Naive thymus-derived CD8-positive, alpha-beta T cell (primary cell): ENCODE measurements around the gene PNN. TPM values are rescaled to one million over a fixed set of nuclear protein-coding genes. Genes with fewer than 3 reads are reported as not detected.
A peak's percentile ranks its signal among the peaks of the same experiment; 100 is the strongest.
"Not testable (repeated sequence)": the region's sequence is repeated elsewhere in the genome, so short reads cannot be mapped to it uniquely, and the experiment has no call there.

Source experiments
- ATAC-seq, 2 donors: fragments of 150-1000 bp; cut with Tn5 transposase in 1 of 2; sonication (Bioruptor Pico), chemical (Tn5 transposase) in 1 of 2; 1 replicate in 1 of 2; 2 replicates in 1 of 2; pipeline ENCODE4 v1.10.0; 2021; ENCODE audit warnings: mild to moderate bottlenecking in 2 of 2, moderate library complexity in 2 of 2
- POLR2A ChIA-PET: fragments of 350-600 bp; sonication (Branson Sonifier 250); formaldehyde crosslinking; loops from one replicate; lab custom pipeline; 2021; ENCODE audit warnings: antibody characterized with exemption; lab: Charles Lee
- DNase-seq, 10 donors: peaks; one replicate each; pipeline versions ENCODE4 v3.0.0 to v3.0.0-alpha.2; 2020 to 2022
- H3K27ac Mint-ChIP-seq, 10 donors: one replicate each; pipeline ENCODE4 v1.8.0; 2020 to 2022; ENCODE audit warnings: mild to moderate bottlenecking in 10 of 10, mixed read lengths in 10 of 10, moderate library complexity in 4 of 10, inconsistent platforms in 1 of 10
- H3K27me3 Mint-ChIP-seq, 5 donors: one replicate each; pipeline ENCODE4 v1.8.0; 2021 to 2022; ENCODE audit warnings: mixed read lengths in 5 of 5
- H3K36me3 Mint-ChIP-seq, 3 donors: one replicate each; pipeline ENCODE4 v1.8.0; 2020 to 2022; ENCODE audit warnings: mixed read lengths in 3 of 3, mild to moderate bottlenecking in 2 of 3, inconsistent platforms in 1 of 3
- H3K4me1 Mint-ChIP-seq, 4 donors: one replicate each; pipeline ENCODE4 v1.8.0; 2021 to 2022; ENCODE audit warnings: mixed read lengths in 4 of 4
- H3K4me3 Mint-ChIP-seq, 10 donors: one replicate each; pipeline ENCODE4 v1.8.0; 2020 to 2022; ENCODE audit warnings: mild to moderate bottlenecking in 10 of 10, mixed read lengths in 10 of 10, moderate library complexity in 6 of 10, inconsistent platforms in 1 of 10
- H3K9me3 Mint-ChIP-seq, 9 donors: one replicate each; pipeline ENCODE4 v1.8.0; 2020 to 2022; ENCODE audit warnings: mixed read lengths in 9 of 9, mild to moderate bottlenecking in 3 of 9, inconsistent platforms in 1 of 9, moderate library complexity in 1 of 9
- polyA plus RNA-seq, 3 donors: library from polyadenylated mRNA; unstranded; fragments of 300-500 nt; fragmentation: Illumina TruSeq; gene quantifications; one replicate each; pipeline ENCODE4 v1.2.3, GENCODE V29; 2021
- total RNA-seq, 8 experiments: library from RNA in 2 of 8; stranded (reverse) in 2 of 8; gene quantifications; one replicate each; pipeline ENCODE4 v1.2.3 and lab custom pipeline; 2021 to 2026

The PNN gene
- total and polyA plus RNA-seq, 5 experiments from 2014 or later, result 15.4 to 116 (median 24.2) TPM

GRCh38 chr14:39167797-39168320 lies 7.2 kb upstream of the PNN start:
- POLR2A ChIA-PET, result interaction anchor here (1.0 kb wide), 2 partner anchors 66 to 264 kb away, joined by 4 to 5 read pairs; partner anchors contain the start of gene FBXO33
- DNase-seq, ATAC-seq, H3K9me3 Mint-ChIP-seq, H3K27me3 Mint-ChIP-seq: not testable (repeated sequence)
- peaks cover 24 to 61% (median 51%) of the 10 kb centered on the region in 4 donors for H3K4me1 Mint-ChIP-seq
- peak overlapping the region in 9 of 10 donors; percentile 68 to 99 (median 93) for H3K4me3 Mint-ChIP-seq
- H3K27ac Mint-ChIP-seq, result peak overlapping the region in 4 of 10 donors; percentile 11 to 70 (median 36)
- H3K36me3 Mint-ChIP-seq, result peaks cover 0 to 33% (median 4%) of the 10 kb centered on the region in 3 donors

GRCh38 chr14:39168591-39168990 lies 6.5 kb upstream of the PNN start:
- DNase-seq (no peak), ATAC-seq (no peak)
- POLR2A ChIA-PET, result interaction anchor here (1.0 kb wide), 1 partner anchor 66 kb away, joined by 4 read pairs; no protein-coding TSS in a partner anchor
- no peaks in the 10 kb centered on the region for H3K27me3 Mint-ChIP-seq
- peak overlapping the region; percentile 15 to 99 (median 53) for H3K27ac Mint-ChIP-seq
- peaks cover 0 to 28% (median 3%) of the 10 kb centered on the region in 3 donors for H3K36me3 Mint-ChIP-seq
- H3K4me3 Mint-ChIP-seq, result peak overlapping the region; percentile 68 to 99 (median 94)
- no peaks in the 10 kb centered on the region for H3K9me3 Mint-ChIP-seq
- peaks cover 24 to 60% (median 47%) of the 10 kb centered on the region in 4 donors for H3K4me1 Mint-ChIP-seq

GRCh38 chr14:39169541-39169900 lies 5.5 kb upstream of the PNN start:
- no peak for DNase-seq
- Mint-ChIP-seq H3K4me3 (peak overlapping the region; percentile 82 to 99 (median 94)), H3K9me3 (no peaks in the 10 kb centered on the region), H3K4me1 (peaks cover 23 to 58% (median 45%) of the 10 kb centered on the region in 4 donors), H3K36me3 (peaks cover 0 to 21% (median 3%) of the 10 kb centered on the region in 3 donors), H3K27ac (peak overlapping the region; percentile 98 to 100 (median 99)), H3K27me3 (no peaks in the 10 kb centered on the region)
- no peak for ATAC-seq
- POLR2A ChIA-PET, result interaction anchor here (0.8 to 3.3 kb wide), 8 partner anchors 16 to 262 kb away, joined by 3 to 59 read pairs (median 12); partner anchors contain the start of genes FBXO33, GEMIN2 and SEC23A

DNA sequence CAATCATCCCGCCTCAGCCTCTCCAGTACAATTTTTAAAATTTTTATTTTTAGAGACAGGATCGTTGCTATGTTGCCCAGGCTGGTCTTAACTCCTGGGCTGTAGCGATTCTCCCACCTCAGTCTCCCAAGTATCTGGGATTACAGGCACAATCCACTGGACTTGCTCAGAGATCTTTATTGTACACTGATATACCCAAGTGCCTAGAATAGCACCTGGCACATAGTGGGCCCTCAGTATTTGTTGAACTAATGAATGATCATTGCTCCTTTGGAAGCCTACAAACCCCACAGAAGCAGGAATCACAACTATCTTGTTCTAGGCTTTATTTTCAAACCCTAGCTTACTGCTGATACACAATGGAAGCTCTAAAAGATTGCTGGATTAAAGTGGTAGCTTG lies 1.9 kb upstream of the PNN start:
- peaks cover 0 to 2% (median 0%) of the 10 kb centered on the region in 5 donors for H3K27me3 Mint-ChIP-seq
- no peak for DNase-seq
- POLR2A ChIA-PET, result interaction anchor here (0.9 to 3.2 kb wide), 4 partner anchors 26 to 259 kb away, joined by 3 to 38 read pairs (median 3); partner anchors contain the start of genes FBXO33, GEMIN2 and SEC23A
- H3K27ac Mint-ChIP-seq, result peak overlapping the region in 7 of 10 donors; percentile 3 to 81 (median 58)
- peak overlapping the region; percentile 23 to 70 (median 45) for H3K4me3 Mint-ChIP-seq
- H3K36me3 Mint-ChIP-seq, result peaks cover 5 to 15% (median 12%) of the 10 kb centered on the region in 3 donors
- H3K4me1 Mint-ChIP-seq, result peaks cover 22 to 61% (median 48%) of the 10 kb centered on the region in 4 donors
- ATAC-seq, result no peak
- H3K9me3 Mint-ChIP-seq, result no peaks in the 10 kb centered on the region

DNA sequence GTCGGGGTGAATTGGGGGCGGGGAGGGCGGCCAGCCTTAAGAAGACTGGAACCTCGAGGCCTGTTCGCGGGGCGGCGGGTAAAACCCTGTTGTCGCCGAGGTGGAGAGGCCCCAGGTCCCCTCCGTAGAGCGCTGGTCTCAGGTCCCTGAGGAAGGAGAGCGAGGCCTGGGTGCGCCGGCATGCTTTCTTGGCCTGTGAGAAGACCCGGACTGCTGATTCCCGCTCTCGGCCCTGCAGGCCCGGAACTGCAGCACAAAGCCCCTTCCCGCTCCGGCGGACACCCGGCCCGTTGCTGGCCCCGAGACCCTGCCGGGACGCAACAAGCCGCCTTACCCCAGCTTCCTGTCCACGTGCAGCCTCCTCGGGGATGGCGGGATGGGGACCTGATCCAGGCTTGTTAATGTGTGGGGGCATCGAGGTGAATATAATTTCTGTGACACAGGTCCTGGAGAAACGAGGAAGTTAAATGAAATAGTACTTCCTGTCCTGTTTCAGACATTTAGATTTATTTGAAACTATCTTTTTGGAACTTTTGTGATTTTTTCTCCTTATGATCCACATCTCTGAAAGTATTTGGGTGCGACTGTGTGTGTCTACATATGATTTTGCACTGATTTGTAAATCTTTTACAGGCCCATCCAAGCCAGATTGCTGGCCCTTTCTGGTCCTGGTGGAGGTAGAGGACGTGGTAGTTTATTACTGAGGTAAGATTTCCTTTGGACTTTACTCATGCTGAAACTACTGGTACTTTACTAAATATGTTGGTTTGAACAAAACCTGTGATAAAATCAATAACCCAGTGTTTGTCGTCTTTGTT lies 600 bp downstream of the PNN start:
- POLR2A ChIA-PET, result interaction anchor here (0.6 to 3.2 kb wide), 11 partner anchors 9 to 256 kb away, joined by 3 to 38 read pairs (median 4); partner anchors contain the start of genes FBXO33, GEMIN2 and SEC23A
- H3K9me3 Mint-ChIP-seq, result no peaks in the 10 kb centered on the region
- peak overlapping the region; percentile 96 to 100 (median 98) for H3K4me3 Mint-ChIP-seq
- peak; percentile 4 to 16 for ATAC-seq
- H3K27ac Mint-ChIP-seq, result peak overlapping the region; percentile 98 to 100 (median 99)
- peaks cover 0 to 2% (median 0%) of the 10 kb centered on the region in 5 donors for H3K27me3 Mint-ChIP-seq
- H3K36me3 Mint-ChIP-seq, result peaks cover 11 to 26% (median 11%) of the 10 kb centered on the region in 3 donors
- peak in 3 of 10 donors; percentile 13 to 67 (median 30) for DNase-seq
- peaks cover 14 to 50% (median 40%) of the 10 kb centered on the region in 4 donors for H3K4me1 Mint-ChIP-seq

DNA sequence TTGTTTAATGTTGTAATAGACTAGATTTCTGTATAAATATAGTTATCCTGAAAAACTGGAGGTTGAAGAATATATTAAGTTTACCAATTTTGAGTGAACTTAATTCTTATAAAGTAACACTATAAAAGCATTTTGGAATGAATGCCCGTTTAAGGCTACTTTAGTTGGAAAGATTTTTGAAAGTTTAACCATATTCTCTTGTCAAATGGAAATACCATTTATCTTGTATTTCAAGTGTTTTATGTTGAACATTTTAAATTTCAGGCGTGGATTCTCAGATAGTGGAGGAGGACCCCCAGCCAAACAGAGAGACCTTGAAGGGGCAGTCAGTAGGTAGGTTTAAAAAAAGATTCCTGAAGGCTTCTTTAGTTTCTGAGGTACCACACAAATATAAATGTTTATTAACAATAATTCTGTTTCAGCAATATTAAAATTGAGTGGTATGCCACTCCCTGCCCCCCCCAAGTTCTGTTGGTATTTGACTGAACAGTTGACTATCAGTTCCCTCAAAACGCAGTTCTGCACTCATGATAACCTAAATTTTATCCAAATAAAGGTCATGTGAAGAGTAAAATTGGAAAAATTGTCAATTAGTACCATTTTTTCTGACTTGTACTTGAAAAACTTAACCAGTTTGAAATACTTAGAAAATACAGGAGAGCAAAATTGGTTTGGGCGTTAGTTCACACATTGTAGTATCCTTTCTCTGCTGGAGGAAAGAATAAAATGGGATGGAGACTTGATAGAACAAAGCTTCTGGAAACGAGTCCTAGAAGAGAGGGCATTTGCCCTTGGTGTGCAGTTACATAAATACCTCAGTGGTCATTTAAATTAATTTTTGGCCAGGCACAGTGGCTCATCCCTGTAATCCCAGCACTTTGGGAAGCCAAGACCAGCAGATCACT lies 1.5 kb downstream of the PNN start:
- Mint-ChIP-seq H3K4me3 (peak overlapping the region; percentile 96 to 100 (median 98)), H3K9me3 (no peaks in the 10 kb centered on the region), H3K36me3 (peaks cover 11 to 26% (median 11%) of the 10 kb centered on the region in 3 donors), H3K27me3 (peaks cover 0 to 2% (median 0%) of the 10 kb centered on the region in 5 donors), H3K27ac (peak overlapping the region; percentile 98 to 100 (median 99)), H3K4me1 (peaks cover 14 to 46% (median 37%) of the 10 kb centered on the region in 4 donors)
- POLR2A ChIA-PET, result interaction anchor here (1.1 to 3.2 kb wide), 5 partner anchors 73 to 255 kb away, joined by 3 to 38 read pairs (median 12); partner anchors contain the start of genes FBXO33 and SEC23A
- ATAC-seq, result no peak
- DNase-seq, result no peak

- ATAC-seq (no peak), DNase-seq (no peak)
- Mint-ChIP-seq H3K27me3 (peaks cover 0 to 2% (median 0%) of the 10 kb centered on the region in 5 donors), H3K36me3 (peaks cover 11 to 26% (median 11%) of the 10 kb centered on the region in 3 donors), H3K9me3 (no peaks in the 10 kb centered on the region), H3K27ac (peak overlapping the region in 9 of 10 donors; percentile 28 to 100 (median 76)), H3K4me1 (peaks cover 14 to 46% (median 34%) of the 10 kb centered on the region in 4 donors), H3K4me3 (peak overlapping the region in 7 of 10 donors; percentile 10 to 99 (median 51))
- POLR2A ChIA-PET, result interaction anchor here (1.1 kb wide), 1 partner anchor 255 kb away, joined by 3 read pairs; the partner anchor contains the start of gene FBXO33
Measured at GRCh38 chr14:39177168-39177545, 2.1 kb downstream of the PNN start.

GRCh38 chr14:39179042-39179441 lies 4.0 kb downstream of the PNN start:
- POLR2A ChIA-PET, result interaction anchor here (0.7 to 1.4 kb wide), 3 partner anchors 9 to 88 kb away, joined by 3 to 4 read pairs (median 4); partner anchors contain the start of gene TRAPPC6B
- Mint-ChIP-seq H3K4me3 (peak overlapping the region in 3 of 10 donors; percentile 22 to 54 (median 26)), H3K27me3 (peaks cover 0 to 2% (median 0%) of the 10 kb centered on the region in 5 donors), H3K36me3 (peaks cover 11 to 30% (median 23%) of the 10 kb centered on the region in 3 donors), H3K27ac (peak overlapping the region in 8 of 10 donors; percentile 34 to 76 (median 52)), H3K4me1 (peaks cover 12 to 49% (median 34%) of the 10 kb centered on the region in 4 donors), H3K9me3 (no peaks in the 10 kb centered on the region)
- DNase-seq (no peak), ATAC-seq (no peak)

GRCh38 chr14:39180553-39180952 lies 5.5 kb downstream of the PNN start:
- Mint-ChIP-seq H3K27ac (no peak overlapping the region), H3K4me3 (no peak overlapping the region), H3K27me3 (no peaks in the 10 kb centered on the region), H3K9me3 (no peaks in the 10 kb centered on the region), H3K4me1 (peaks cover 9 to 35% (median 29%) of the 10 kb centered on the region in 4 donors), H3K36me3 (peaks cover 6 to 37% (median 33%) of the 10 kb centered on the region in 3 donors)
- no peak for DNase-seq
- POLR2A ChIA-PET, result interaction anchor here (0.6 kb wide), 1 partner anchor 82 kb away, joined by 3 read pairs; no protein-coding TSS in a partner anchor
- no peak for ATAC-seq

GRCh38 chr14:39181026-39181692 lies 6.1 kb downstream of the PNN start:
- no peaks in the 10 kb centered on the region for H3K27me3 Mint-ChIP-seq
- POLR2A ChIA-PET, result interaction anchor here (0.5 to 0.6 kb wide), 2 partner anchors 64 to 82 kb away, joined by 3 read pairs; no protein-coding TSS in a partner anchor
- H3K4me1 Mint-ChIP-seq, result peaks cover 6 to 29% (median 25%) of the 10 kb centered on the region in 4 donors
- DNase-seq (no peak), ATAC-seq (no peak)
- no peaks in the 10 kb centered on the region for H3K9me3 Mint-ChIP-seq
- no peak overlapping the region for H3K4me3 Mint-ChIP-seq
- H3K27ac Mint-ChIP-seq, result no peak overlapping the region
- peaks cover 6 to 37% (median 29%) of the 10 kb centered on the region in 3 donors for H3K36me3 Mint-ChIP-seq

DNA sequence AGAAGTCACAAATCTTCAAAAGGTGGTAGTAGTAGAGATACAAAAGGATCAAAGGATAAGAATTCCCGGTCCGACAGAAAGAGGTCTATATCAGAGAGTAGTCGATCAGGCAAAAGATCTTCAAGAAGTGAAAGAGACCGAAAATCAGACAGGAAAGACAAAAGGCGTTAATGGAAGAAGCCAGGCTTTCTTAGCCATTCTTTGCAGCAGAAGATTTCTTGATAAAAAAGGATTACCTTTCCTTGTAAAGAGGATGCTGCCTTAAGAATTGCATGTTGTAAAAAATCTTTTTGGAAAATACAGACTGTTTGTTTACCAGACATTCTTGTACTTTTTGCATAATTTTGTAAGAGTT lies 6.6 kb downstream of the PNN start:
- Mint-ChIP-seq H3K27ac (no peak overlapping the region), H3K27me3 (no peaks in the 10 kb centered on the region), H3K4me3 (no peak overlapping the region), H3K9me3 (no peaks in the 10 kb centered on the region), H3K36me3 (peaks cover 6 to 36% (median 29%) of the 10 kb centered on the region in 3 donors), H3K4me1 (peaks cover 8 to 27% (median 22%) of the 10 kb centered on the region in 4 donors)
- no peak for ATAC-seq
- DNase-seq, result no peak
- POLR2A ChIA-PET, result interaction anchor here (0.5 kb wide), 1 partner anchor 65 kb away, joined by 3 read pairs; no protein-coding TSS in a partner anchor
